GM20000 (cell line): Measurements from ENCODE around the gene GCNT2.

Experiments
- DNase-seq: peaks from one replicate; pipeline ENCODE4 v3.0.0; 2012; ENCODE audit warnings: low spot score
- CTCF ChIP-seq: IDR thresholded peaks from 2 replicates; pipeline ENCODE4 v1.5.1; 2012; ENCODE audit warnings: mild to moderate bottlenecking, control low read depth; ENCODE audit errors: extremely low read depth, missing control alignments

The GCNT2 gene

GRCh38 chr6:10541591-10541990 lies 20.4 kb downstream of the GCNT2 start:
- no peak for TF ChIP-seq CTCF
- no peak for DNase-seq

- TF ChIP-seq CTCF, result no peak
- DNase-seq, result no peak
These were observed 21.1 kb downstream of the GCNT2 start for GRCh38 chr6:10542213-10542612.

GRCh38 chr6:10543488-10543887 lies 22.3 kb downstream of the GCNT2 start:
- no peak for DNase-seq
- TF ChIP-seq CTCF, result no peak

GRCh38 chr6:10545482-10545881 lies 24.3 kb downstream of the GCNT2 start:
- no peak for TF ChIP-seq CTCF
- no peak for DNase-seq

GRCh38 chr6:10547809-10548208 lies 26.7 kb downstream of the GCNT2 start:
- TF ChIP-seq CTCF, result no peak
- no peak for DNase-seq

- TF ChIP-seq CTCF, result no peak
- DNase-seq, result no peak
These were observed 29.6 kb downstream of the GCNT2 start for GRCh38 chr6:10550764-10551163.

GRCh38 chr6:10552270-10552810 lies 31.2 kb downstream of the GCNT2 start:
- DNase-seq, result no peak
- TF ChIP-seq CTCF, result no peak

- TF ChIP-seq CTCF, result no peak
- no peak for DNase-seq
These were observed 32.7 kb downstream of the GCNT2 start for GRCh38 chr6:10553871-10554270.
